Measurements from ENCODE around the gene BTNL3.

BTNL3 gene

DNA sequence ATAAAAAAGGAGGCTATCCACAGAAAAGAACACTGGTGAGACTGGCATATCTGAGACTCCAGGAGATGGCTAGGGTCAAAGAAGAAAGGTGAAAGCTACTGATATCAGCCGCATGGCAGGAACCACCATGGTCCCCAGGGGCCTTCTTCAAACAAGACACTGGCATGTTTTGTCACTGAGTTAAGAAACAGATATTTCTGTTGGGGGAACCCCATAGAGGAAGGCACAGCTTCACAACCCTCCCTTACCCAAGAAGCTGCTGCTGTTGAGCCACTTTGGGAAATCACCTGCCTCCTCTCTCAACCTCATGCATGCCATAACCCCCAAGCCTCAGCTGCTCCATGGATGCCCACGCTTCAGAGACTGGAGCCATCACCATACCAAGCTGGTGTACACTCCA lies 13.3 kb upstream of the BTNL3 start:
- TF ChIP-seq SIN3A (IDR thresholded peaks at IDR 0.05; ENCODE audit: borderline replicate concordance, insufficient read depth, low read length) (no peak), TAF1 (IDR thresholded peaks at IDR 0.05; ENCODE audit: borderline replicate concordance, insufficient read depth, low read length) (no peak), POLR2AphosphoS5 (IDR thresholded peaks at IDR 0.05; ENCODE audit: low read depth, low read length) (no peak), FOXP2 (optimal IDR thresholded peaks at IDR 0.05; ENCODE audit: borderline replicate concordance, extremely low read depth, extremely low read length, insufficient read depth) (no peak)
- TF ChIP-seq, protein P1, sequence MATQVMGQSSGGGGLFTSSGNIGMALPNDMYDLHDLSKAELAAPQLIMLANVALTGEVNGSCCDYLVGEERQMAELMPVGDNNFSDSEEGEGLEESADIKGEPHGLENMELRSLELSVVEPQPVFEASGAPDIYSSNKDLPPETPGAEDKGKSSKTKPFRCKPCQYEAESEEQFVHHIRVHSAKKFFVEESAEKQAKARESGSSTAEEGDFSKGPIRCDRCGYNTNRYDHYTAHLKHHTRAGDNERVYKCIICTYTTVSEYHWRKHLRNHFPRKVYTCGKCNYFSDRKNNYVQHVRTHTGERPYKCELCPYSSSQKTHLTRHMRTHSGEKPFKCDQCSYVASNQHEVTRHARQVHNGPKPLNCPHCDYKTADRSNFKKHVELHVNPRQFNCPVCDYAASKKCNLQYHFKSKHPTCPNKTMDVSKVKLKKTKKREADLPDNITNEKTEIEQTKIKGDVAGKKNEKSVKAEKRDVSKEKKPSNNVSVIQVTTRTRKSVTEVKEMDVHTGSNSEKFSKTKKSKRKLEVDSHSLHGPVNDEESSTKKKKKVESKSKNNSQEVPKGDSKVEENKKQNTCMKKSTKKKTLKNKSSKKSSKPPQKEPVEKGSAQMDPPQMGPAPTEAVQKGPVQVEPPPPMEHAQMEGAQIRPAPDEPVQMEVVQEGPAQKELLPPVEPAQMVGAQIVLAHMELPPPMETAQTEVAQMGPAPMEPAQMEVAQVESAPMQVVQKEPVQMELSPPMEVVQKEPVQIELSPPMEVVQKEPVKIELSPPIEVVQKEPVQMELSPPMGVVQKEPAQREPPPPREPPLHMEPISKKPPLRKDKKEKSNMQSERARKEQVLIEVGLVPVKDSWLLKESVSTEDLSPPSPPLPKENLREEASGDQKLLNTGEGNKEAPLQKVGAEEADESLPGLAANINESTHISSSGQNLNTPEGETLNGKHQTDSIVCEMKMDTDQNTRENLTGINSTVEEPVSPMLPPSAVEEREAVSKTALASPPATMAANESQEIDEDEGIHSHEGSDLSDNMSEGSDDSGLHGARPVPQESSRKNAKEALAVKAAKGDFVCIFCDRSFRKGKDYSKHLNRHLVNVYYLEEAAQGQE (IDR thresholded peaks at IDR 0.05; ENCODE audit: insufficient read depth in 1 of 2, low read depth in 2 of 2, low read length in 2 of 2): no peak

DNA sequence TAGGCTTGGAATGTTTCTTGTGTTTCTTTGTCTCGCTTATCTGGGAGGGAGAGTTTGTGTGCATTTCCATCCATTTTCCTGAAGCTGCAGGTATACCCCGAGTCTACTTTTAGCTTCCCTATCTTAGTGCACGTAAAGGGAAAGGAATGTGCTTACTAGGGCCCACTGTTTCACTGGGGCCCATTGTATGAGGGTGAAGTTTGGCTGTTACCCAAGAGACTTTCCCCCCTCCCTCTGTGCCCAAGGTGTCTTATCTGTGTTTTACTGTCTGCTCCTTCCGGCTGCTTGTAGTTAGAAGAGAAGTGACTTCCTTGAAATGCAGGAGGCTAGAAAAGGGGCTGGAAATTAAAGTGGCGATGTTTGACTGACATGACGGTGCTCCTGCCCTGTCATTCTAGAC lies 12.1 kb upstream of the BTNL3 start:
- TF ChIP-seq, protein P1 (IDR thresholded peaks at IDR 0.05; ENCODE audit: insufficient read depth in 1 of 2, low read depth in 2 of 2, low read length in 2 of 2): no peak
- TF ChIP-seq SIN3A (IDR thresholded peaks at IDR 0.05; ENCODE audit: borderline replicate concordance, insufficient read depth, low read length) (no peak), POLR2AphosphoS5 (IDR thresholded peaks at IDR 0.05; ENCODE audit: low read depth, low read length) (no peak), TAF1 (IDR thresholded peaks at IDR 0.05; ENCODE audit: borderline replicate concordance, insufficient read depth, low read length) (no peak)

DNA sequence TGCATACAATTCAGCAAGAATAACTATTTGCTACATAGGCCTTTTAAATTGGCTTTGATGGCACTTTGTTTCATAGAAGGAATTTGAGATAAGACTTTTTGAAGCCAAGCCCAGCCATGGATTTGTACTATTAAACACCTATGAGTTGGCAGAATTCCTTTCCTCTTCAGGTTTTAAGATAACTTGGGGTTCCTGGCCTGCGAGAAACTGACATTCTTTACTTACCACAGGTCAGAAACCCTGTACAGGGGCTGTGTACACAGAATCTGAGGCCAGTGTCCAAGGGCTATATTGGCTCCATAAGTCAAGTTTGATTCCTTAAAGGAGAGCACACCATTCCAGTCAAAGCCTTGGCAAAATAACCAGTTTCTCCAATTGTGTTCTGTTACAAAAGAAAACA lies 10.8 kb upstream of the BTNL3 start:
- TF ChIP-seq TAF1 (IDR thresholded peaks at IDR 0.05; ENCODE audit: borderline replicate concordance, insufficient read depth, low read length): no peak
- TF ChIP-seq FOXP2 (optimal IDR thresholded peaks at IDR 0.05; ENCODE audit: borderline replicate concordance, extremely low read depth, extremely low read length, insufficient read depth): no peak
- no peak for TF ChIP-seq SIN3A (IDR thresholded peaks at IDR 0.05; ENCODE audit: borderline replicate concordance, insufficient read depth, low read length)
- no peak for TF ChIP-seq POLR2AphosphoS5 (IDR thresholded peaks at IDR 0.05; ENCODE audit: low read depth, low read length)
- TF ChIP-seq, protein P1 (IDR thresholded peaks at IDR 0.05; ENCODE audit: insufficient read depth in 1 of 2, low read depth in 2 of 2, low read length in 2 of 2): no peak

DNA sequence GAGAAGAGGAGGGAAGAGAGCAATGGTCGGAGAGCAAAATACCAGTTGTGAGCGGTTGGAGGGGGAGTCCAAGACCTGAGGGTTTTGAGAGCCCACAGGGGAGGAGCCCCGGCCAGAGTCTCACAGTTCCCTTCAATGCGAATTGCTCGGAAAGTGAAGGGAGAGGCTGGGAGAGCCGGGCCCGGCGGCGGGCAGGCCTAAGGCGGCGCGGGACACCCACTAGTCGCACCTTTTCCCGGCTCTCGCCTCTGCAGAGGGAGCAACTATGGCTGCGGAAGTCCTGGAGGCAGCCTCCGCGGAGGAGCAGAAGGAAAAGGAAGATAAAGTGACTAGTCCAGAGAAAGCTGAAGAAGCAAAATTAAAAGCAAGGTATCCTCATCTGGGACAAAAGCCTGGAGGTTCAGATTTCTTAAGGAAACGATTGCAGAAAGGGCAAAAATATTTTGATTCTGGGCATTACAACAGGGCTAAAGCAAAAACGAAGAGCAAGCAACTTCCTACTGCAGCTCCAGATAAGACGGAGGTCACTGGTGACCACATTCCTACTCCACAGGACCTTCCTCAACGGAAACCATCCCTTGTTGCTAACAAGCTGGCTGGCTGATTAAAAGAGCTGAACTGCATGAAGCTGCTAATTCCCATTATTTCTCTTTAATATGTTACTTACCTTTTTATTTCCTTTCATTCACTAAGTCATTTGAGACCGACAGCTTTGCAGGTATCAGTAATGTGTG lies 6.5 kb upstream of the BTNL3 start:
- TF ChIP-seq SIN3A (IDR thresholded peaks at IDR 0.05; ENCODE audit: borderline replicate concordance, insufficient read depth, low read length) (no peak), TAF1 (IDR thresholded peaks at IDR 0.05; ENCODE audit: borderline replicate concordance, insufficient read depth, low read length) (no peak), POLR2AphosphoS5 (IDR thresholded peaks at IDR 0.05; ENCODE audit: low read depth, low read length) (no peak), FOXP2 (optimal IDR thresholded peaks at IDR 0.05; ENCODE audit: borderline replicate concordance, extremely low read depth, extremely low read length, insufficient read depth) (no peak)
- TF ChIP-seq, protein P1 (IDR thresholded peaks at IDR 0.05; ENCODE audit: insufficient read depth in 1 of 2, low read depth in 2 of 2, low read length in 2 of 2): no peak
